A673 (cell line): ENCODE measurements around the gene PLPP7. TPM values are rescaled to one million over a fixed set of nuclear protein-coding genes. Genes with fewer than 3 reads are reported as not detected.
"Not testable (repeated sequence)": the region's sequence is repeated elsewhere in the genome, so short reads cannot be mapped to it uniquely, and the experiment has no call there.

ENCODE experiments used
- BruUV-seq: library from RNA; stranded (reverse); fragments of 400-500 nt; replicated peaks from 2 replicates; lab custom pipeline; 2021; lab: Mats Ljungman, UMichigan
- CTCF ChIA-PET: fragments of 300-600 bp; sonication (Branson Sonifier 250); formaldehyde crosslinking; loops from one replicate; lab custom pipeline; 2022; ENCODE audit warnings: antibody characterized with exemption; lab: Charles Lee
- POLR2A ChIA-PET: fragments of 300-600 bp; sonication (Branson Sonifier 250); formaldehyde crosslinking; loops from one replicate; lab custom pipeline; 2022; ENCODE audit warnings: antibody characterized with exemption; ENCODE audit not compliant: low non-redundant PET; lab: Charles Lee
- DNase-seq: peaks from one replicate; pipeline ENCODE4 v3.0.0-alpha.2; 2015; ENCODE audit warnings: low spot score
- H3K27ac ChIP-seq: fragments of 200-600 bp; sonication (generic); 2 replicates; pipeline ENCODE4 v1.5.1; 2016; ENCODE audit warnings: mixed run types, low read depth, mild to moderate bottlenecking, mixed read lengths, antibody characterized with exemption, low read length; ENCODE audit not compliant: poor library complexity, severe bottlenecking
- H3K27me3 ChIP-seq: fragments of 200-600 bp; sonication (generic); replicated peaks from 2 replicates; pipeline ENCODE4 v1.6.1; 2017; ENCODE audit warnings: mixed run types, low read depth, mild to moderate bottlenecking, mixed read lengths, antibody characterized with exemption, low read length; ENCODE audit not compliant: insufficient read depth, poor library complexity
- H3K36me3 ChIP-seq: fragments of 200-600 bp; sonication (generic); 2 replicates; pipeline ENCODE4 v1.6.1; 2016; ENCODE audit warnings: mixed run types, mild to moderate bottlenecking, mixed read lengths, antibody characterized with exemption, low read length; ENCODE audit not compliant: insufficient read depth, poor library complexity, severe bottlenecking
- H3K4me1 ChIP-seq: fragments of 200-600 bp; sonication (generic); 2 replicates; pipeline ENCODE4 v1.6.1; 2017; ENCODE audit warnings: mixed run types, mild to moderate bottlenecking, mixed read lengths, antibody characterized with exemption, low read length; ENCODE audit not compliant: insufficient read depth, poor library complexity, severe bottlenecking
- H3K4me3 ChIP-seq: fragments of 200-600 bp; sonication (generic); 2 replicates; pipeline ENCODE4 v1.5.1; 2016; ENCODE audit warnings: low read depth, mixed run types, mild to moderate bottlenecking, mixed read lengths, low read length; ENCODE audit not compliant: poor library complexity, severe bottlenecking
- H3K9me3 ChIP-seq: fragments of 200-600 bp; sonication (generic); 2 replicates; pipeline ENCODE4 v1.6.1; 2016; ENCODE audit warnings: mixed run types, low read depth, mild to moderate bottlenecking, mixed read lengths, antibody characterized with exemption, low read length; ENCODE audit not compliant: poor library complexity, severe bottlenecking
- CTCF ChIP-seq: fragments of 300-800, 200-600 bp; sonication (generic); conservative IDR thresholded peaks from 2 replicates; pipeline ENCODE4 v1.5.1; 2017; ENCODE audit warnings: low read depth, mild to moderate bottlenecking, antibody characterized with exemption, low read length, moderate library complexity, mixed read lengths
- EZH2 ChIP-seq: fragments of 200-600 bp; sonication (generic); IDR thresholded peaks from 2 replicates; pipeline ENCODE4 v1.6.1; 2017; ENCODE audit warnings: borderline replicate concordance, low read depth, mild to moderate bottlenecking, mixed read lengths, antibody characterized with exemption, low read length; ENCODE audit not compliant: poor library complexity, severe bottlenecking
- intact Hi-C: fragments of 100-400 bp; cut with micrococcal nuclease; formaldehyde crosslinking; loops from one replicate; pipeline ENCODE4 v1.10.0; 2022; ENCODE audit not compliant: unreplicated experiment
- total RNA-seq: library from RNA; stranded (reverse); gene quantifications from 2 replicates; pipeline ENCODE4 v1.2.3, GENCODE V29; 2021

PLPP7 gene
- total RNA-seq, 1 experiment from 2014 or later, result not detected

- Histone ChIP-seq H3K27ac (peak overlapping the region; percentile 47), H3K4me1 (peaks cover 31% of the 10 kb centered on the region), H3K36me3 (no peaks in the 10 kb centered on the region), H3K4me3 (no peak overlapping the region), H3K27me3 (no peaks in the 10 kb centered on the region), H3K9me3 (no peaks in the 10 kb centered on the region)
- intact Hi-C loops, result no loop called here
- TF ChIP-seq EZH2 (no peak), CTCF (no peak)
- ChIA-PET CTCF (no interaction called here), POLR2A (no interaction called here)
- DNase-seq, result no peak
- BruUV-seq, result no TSS peak
Observed at GRCh38 chr9:131259916-131260597, 29.5 kb upstream of the PLPP7 start.

GRCh38 chr9:131260751-131261452 lies 28.6 kb upstream of the PLPP7 start:
- DNase-seq, result no peak
- Histone ChIP-seq H3K36me3 (no peaks in the 10 kb centered on the region), H3K4me1 (peaks cover 22% of the 10 kb centered on the region), H3K9me3 (no peaks in the 10 kb centered on the region), H3K4me3 (no peak overlapping the region), H3K27ac (no peak overlapping the region), H3K27me3 (no peaks in the 10 kb centered on the region)
- BruUV-seq, result no TSS peak
- ChIA-PET POLR2A (no interaction called here), CTCF (no interaction called here)
- TF ChIP-seq EZH2 (no peak), CTCF (no peak)
- intact Hi-C loops, result no loop called here

- POLR2A ChIA-PET, result no interaction called here
- Histone ChIP-seq H3K27me3 (no peaks in the 10 kb centered on the region), H3K27ac (no peak overlapping the region), H3K4me3 (no peak overlapping the region), H3K4me1 (peaks cover 7% of the 10 kb centered on the region), H3K9me3 (no peaks in the 10 kb centered on the region), H3K36me3 (no peaks in the 10 kb centered on the region)
- intact Hi-C loops, result no loop called here
- CTCF ChIA-PET, result interaction anchor here (0.6 kb wide), 1 partner anchor 71 kb away, joined by 4 read pairs; no protein-coding TSS in a partner anchor
- TF ChIP-seq CTCF (no peak), EZH2 (no peak)
- DNase-seq, result no peak
- BruUV-seq, result no TSS peak
Observed at GRCh38 chr9:131262327-131263032, 27.0 kb upstream of the PLPP7 start.

- H3K27me3 ChIP-seq, POLR2A ChIA-PET, H3K9me3 ChIP-seq, BruUV-seq, H3K27ac ChIP-seq, H3K36me3 ChIP-seq, CTCF ChIA-PET, DNase-seq, H3K4me1 ChIP-seq, H3K4me3 ChIP-seq, intact Hi-C loops: not testable (repeated sequence)
Observed at GRCh38 chr9:131263033-131263343, 26.5 kb upstream of the PLPP7 start.
